Measurements from ENCODE around the gene GNS. TPM values are rescaled to one million over a fixed set of nuclear protein-coding genes. Genes with fewer than 3 reads are reported as not detected.

The GNS gene
- total RNA-seq, 2 donors from 2014 or later, result 76.5 to 106 TPM

- Histone ChIP-seq H3K27ac (no peak overlapping the region), H3K9me3 (no peaks in the 10 kb centered on the region), H3K36me3 (peaks cover 60% of the 10 kb centered on the region), H3K4me3 (no peak overlapping the region), H3K27me3 (no peaks in the 10 kb centered on the region), H3K4me1 (no peaks in the 10 kb centered on the region)
- DNase-seq (ENCODE audit: low spot score), result no peak
- no peak for TF ChIP-seq CTCF (IDR thresholded peaks at IDR 0.05)
Measured at GRCh38 chr12:64720884-64721283, 38.3 kb downstream of the GNS start.

- Histone ChIP-seq H3K36me3 (peaks cover 68% of the 10 kb centered on the region), H3K4me1 (no peaks in the 10 kb centered on the region), H3K27me3 (no peaks in the 10 kb centered on the region), H3K4me3 (no peak overlapping the region), H3K9me3 (no peaks in the 10 kb centered on the region), H3K27ac (no peak overlapping the region)
- no peak for DNase-seq (ENCODE audit: low spot score)
- TF ChIP-seq CTCF (IDR thresholded peaks at IDR 0.05), result no peak
Measured at GRCh38 chr12:64718649-64719048, 40.6 kb downstream of the GNS start.

GRCh38 chr12:64716839-64717455 lies 42.3 kb downstream of the GNS start:
- Histone ChIP-seq H3K4me3 (no peak overlapping the region), H3K27me3 (no peaks in the 10 kb centered on the region), H3K27ac (no peak overlapping the region), H3K9me3 (no peaks in the 10 kb centered on the region), H3K36me3 (peaks cover 53% of the 10 kb centered on the region), H3K4me1 (no peaks in the 10 kb centered on the region)
- no peak for TF ChIP-seq CTCF (IDR thresholded peaks at IDR 0.05)
- DNase-seq (ENCODE audit: low spot score), result no peak

GRCh38 chr12:64716371-64716770 lies 42.8 kb downstream of the GNS start:
- no peak for TF ChIP-seq CTCF (IDR thresholded peaks at IDR 0.05)
- H3K36me3 ChIP-seq, result peaks cover 47% of the 10 kb centered on the region
- DNase-seq (ENCODE audit: low spot score), result no peak
- no peaks in the 10 kb centered on the region for H3K4me1 ChIP-seq
- H3K27ac ChIP-seq, result no peak overlapping the region
- H3K4me3 ChIP-seq, result no peak overlapping the region
- H3K27me3 ChIP-seq, result no peaks in the 10 kb centered on the region
- H3K9me3 ChIP-seq, result no peaks in the 10 kb centered on the region

- Histone ChIP-seq H3K4me1 (no peaks in the 10 kb centered on the region), H3K36me3 (peaks cover 34% of the 10 kb centered on the region), H3K27me3 (no peaks in the 10 kb centered on the region), H3K27ac (no peak overlapping the region), H3K9me3 (no peaks in the 10 kb centered on the region), H3K4me3 (no peak overlapping the region)
- TF ChIP-seq CTCF (IDR thresholded peaks at IDR 0.05), result no peak
- DNase-seq (ENCODE audit: low spot score), result no peak
Measured at GRCh38 chr12:64714551-64714968, 44.6 kb downstream of the GNS start.

- Histone ChIP-seq H3K4me3 (no peak overlapping the region), H3K4me1 (no peaks in the 10 kb centered on the region), H3K36me3 (peaks cover 29% of the 10 kb centered on the region), H3K27ac (no peak overlapping the region), H3K27me3 (no peaks in the 10 kb centered on the region), H3K9me3 (no peaks in the 10 kb centered on the region)
- DNase-seq (ENCODE audit: low spot score), result no peak
- TF ChIP-seq CTCF (IDR thresholded peaks at IDR 0.05), result no peak
Measured at GRCh38 chr12:64713376-64713775, 45.8 kb downstream of the GNS start.
